GM18505 (cell line): ENCODE results near the gene IQCH.

Experiments used
- ATAC-seq: cut with Tn5 transposase; IDR thresholded peaks from one replicate; pipeline ENCODE4 v1.9.1; 2021; ENCODE audit not compliant: unreplicated experiment
- POLR2A ChIP-seq: IDR thresholded peaks from 4 replicates; pipeline ENCODE4 v1.6.1; 2011; ENCODE audit warnings: borderline replicate concordance; ENCODE audit not compliant: insufficient read depth, insufficient read length; ENCODE audit errors: extremely low read depth

The IQCH gene

GRCh38 chr15:67369359-67369998 lies 114.9 kb downstream of the IQCH start:
- no peak for ATAC-seq
- TF ChIP-seq POLR2A, result no peak

- TF ChIP-seq POLR2A, result no peak
- no peak for ATAC-seq
Observed at GRCh38 chr15:67370206-67370954, 115.8 kb downstream of the IQCH start.

- ATAC-seq, result no peak
- no peak for TF ChIP-seq POLR2A
Observed at GRCh38 chr15:67372543-67372942, 118.0 kb downstream of the IQCH start.

- no peak for TF ChIP-seq POLR2A
- no peak for ATAC-seq
Observed at GRCh38 chr15:67372986-67373675, 118.5 kb downstream of the IQCH start.

- no peak for ATAC-seq
- no peak for TF ChIP-seq POLR2A
Observed at GRCh38 chr15:67373971-67374370, 119.4 kb downstream of the IQCH start.

- no peak for TF ChIP-seq POLR2A
- ATAC-seq, result no peak
Observed at GRCh38 chr15:67379530-67379929, 124.9 kb downstream of the IQCH start.

- ATAC-seq, result no peak
- TF ChIP-seq POLR2A, result no peak
Observed at GRCh38 chr15:67380921-67381320, 126.3 kb downstream of the IQCH start.

- no peak for TF ChIP-seq POLR2A
- no peak for ATAC-seq
Observed at GRCh38 chr15:67381416-67382045, 126.9 kb downstream of the IQCH start.

GRCh38 chr15:67382723-67383122 lies 128.1 kb downstream of the IQCH start:
- ATAC-seq, result no peak
- no peak for TF ChIP-seq POLR2A

GRCh38 chr15:67383899-67384298 lies 129.3 kb downstream of the IQCH start:
- TF ChIP-seq POLR2A, result no peak
- no peak for ATAC-seq

- TF ChIP-seq POLR2A, result no peak
- ATAC-seq, result no peak
Observed at GRCh38 chr15:67384761-67385160, 130.2 kb downstream of the IQCH start.

- ATAC-seq, result no peak
- no peak for TF ChIP-seq POLR2A
Observed at GRCh38 chr15:67385971-67386370, 131.4 kb downstream of the IQCH start.

GRCh38 chr15:67386947-67387346 lies 132.4 kb downstream of the IQCH start:
- ATAC-seq, result no peak
- TF ChIP-seq POLR2A, result no peak
